Panc1 (cell line): ENCODE measurements around the gene COL6A5. TPM values are rescaled to one million over a fixed set of nuclear protein-coding genes. Genes with fewer than 3 reads are reported as not detected.

Source experiments
- ATAC-seq: fragments of 200-7000 bp; cut with Tn5 transposase; 2 replicates; pipeline ENCODE4 v1.9.1; 2020; ENCODE audit warnings: mild to moderate bottlenecking, moderate library complexity
- BruUV-seq: library from RNA; stranded (reverse); fragments of 400-500 nt; replicated peaks from 2 replicates; lab custom pipeline; 2021; lab: Mats Ljungman, UMichigan
- CTCF ChIA-PET: fragments of 300-600 bp; sonication (Branson Sonifier 250); formaldehyde crosslinking; loops from one replicate; lab custom pipeline; 2022; ENCODE audit warnings: antibody characterized with exemption; lab: Charles Lee
- POLR2A ChIA-PET: fragments of 300-600 bp; sonication (Branson Sonifier 250); formaldehyde crosslinking; loops from one replicate; lab custom pipeline; 2022; ENCODE audit warnings: antibody characterized with exemption; lab: Charles Lee
- DNase-seq: peaks from one replicate; pipeline ENCODE4 v3.0.0-alpha.2; 2010; ENCODE audit warnings: low read depth, low spot score
- H3K27ac ChIP-seq: 2 replicates; pipeline ENCODE4 v1.5.1; 2011; ENCODE audit warnings: mild to moderate bottlenecking, low read length, inconsistent platforms
- H3K27me3 ChIP-seq: fragments of 200-500 bp; sonication (Bioruptor generic); 2 replicates; pipeline ENCODE4 v1.6.0; 2014; ENCODE audit warnings: low read length, inconsistent platforms; ENCODE audit not compliant: control insufficient read depth, insufficient read depth
- H3K36me3 ChIP-seq: fragments of 200-500 bp; sonication (Bioruptor generic); 2 replicates; pipeline ENCODE4 v1.5.1; 2014; ENCODE audit warnings: inconsistent platforms, mild to moderate bottlenecking, low read length, moderate library complexity; ENCODE audit not compliant: control insufficient read depth, insufficient read depth
- H3K4me1 ChIP-seq: 2 replicates; pipeline ENCODE4 v1.5.1; 2011; ENCODE audit warnings: inconsistent platforms, mild to moderate bottlenecking, low read length, moderate library complexity; ENCODE audit not compliant: control insufficient read depth, insufficient read depth
- H3K4me3 ChIP-seq, 2 experiments: 2 replicates each; pipeline ENCODE4 v1.5.1; 2011 to 2012; ENCODE audit warnings: low read depth in 2 of 2, low read length in 2 of 2, mild to moderate bottlenecking in 2 of 2, inconsistent platforms in 1 of 2, moderate library complexity in 1 of 2
- H3K9me3 ChIP-seq: fragments of 200-500 bp; sonication (Bioruptor generic); 2 replicates; pipeline ENCODE4 v1.5.1; 2014; ENCODE audit warnings: low read depth, mild to moderate bottlenecking, inconsistent platforms, low read length, moderate library complexity; ENCODE audit not compliant: control insufficient read depth, insufficient read depth
- POLR2AphosphoS5 ChIP-seq: IDR thresholded peaks from 2 replicates; pipeline ENCODE4 v1.6.1; 2012; ENCODE audit warnings: mild to moderate bottlenecking, low read depth, low read length, moderate library complexity
- SIN3A ChIP-seq: IDR thresholded peaks from 2 replicates; pipeline ENCODE4 v1.6.1; 2012; ENCODE audit warnings: low read depth, mild to moderate bottlenecking, low read length, moderate library complexity, borderline replicate concordance; ENCODE audit not compliant: insufficient read depth
- TCF7L2 ChIP-seq: IDR thresholded peaks from 2 replicates; pipeline ENCODE4 v1.6.1; 2011; ENCODE audit warnings: mild to moderate bottlenecking, low read depth, low read length, inconsistent platforms
- in situ Hi-C: cut with HindIII; loops from 2 replicates; pipeline ENCODE4 v1.10.0; 2016; ENCODE audit warnings: low sequenced_read_pairs, low pct_unique_long_range_greater_than_20kb
- intact Hi-C: fragments of 100-400 bp; cut with micrococcal nuclease; formaldehyde crosslinking; loops from one replicate; pipeline ENCODE4 v1.10.0; 2022; ENCODE audit not compliant: unreplicated experiment
- total RNA-seq: library from RNA; stranded (reverse); gene quantifications from one replicate; pipeline ENCODE4 v1.2.1, GENCODE V29; 2021; ENCODE audit not compliant: unreplicated experiment
- TF ChIP-seq, protein P1 (sequence below): fragments of 450-650 bp; IDR thresholded peaks from 2 replicates; pipeline ENCODE4 v1.5.1; 2017; ENCODE audit warnings: mild to moderate bottlenecking
- TF ChIP-seq, protein P2 (sequence below), 2 experiments: IDR thresholded peaks; 2 replicates each; pipeline ENCODE4 v1.6.1; 2011 to 2012; ENCODE audit warnings: low read depth in 2 of 2, control low read depth in 1 of 2, low read length in 1 of 2, mild to moderate bottlenecking in 1 of 2, moderate library complexity in 1 of 2; ENCODE audit not compliant: insufficient read depth in 1 of 2

The COL6A5 gene
- total RNA-seq, 1 experiment from 2014 or later = not detected

DNA sequence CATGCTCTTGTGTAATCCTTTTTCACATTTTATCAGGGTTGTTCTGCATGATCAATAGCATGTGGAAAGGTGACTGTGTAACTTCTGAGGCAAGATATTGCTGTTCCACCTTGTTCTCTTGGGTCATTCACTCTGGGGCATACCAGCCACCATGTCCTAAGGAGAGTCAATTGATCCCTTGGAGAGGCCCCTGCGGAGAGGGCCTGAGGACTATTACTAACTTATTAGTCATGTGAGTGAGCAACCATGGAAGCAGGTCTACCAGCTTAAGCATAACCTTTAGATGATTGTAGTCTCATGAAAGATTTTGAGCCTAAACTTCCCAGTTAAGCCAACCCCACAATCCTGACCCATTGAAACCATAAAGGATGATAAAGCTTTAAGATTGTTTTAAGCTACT, 22.0 kb upstream of the COL6A5 start:
- POLR2A ChIA-PET = no interaction called here
- in situ Hi-C loops = no loop called here

GRCh38 chr3:130340766-130341165, 4.7 kb upstream of the COL6A5 start:
- no peaks in the 10 kb centered on the region for H3K9me3 ChIP-seq
- no peak for TF ChIP-seq TCF7L2
- TF ChIP-seq, protein P1, sequence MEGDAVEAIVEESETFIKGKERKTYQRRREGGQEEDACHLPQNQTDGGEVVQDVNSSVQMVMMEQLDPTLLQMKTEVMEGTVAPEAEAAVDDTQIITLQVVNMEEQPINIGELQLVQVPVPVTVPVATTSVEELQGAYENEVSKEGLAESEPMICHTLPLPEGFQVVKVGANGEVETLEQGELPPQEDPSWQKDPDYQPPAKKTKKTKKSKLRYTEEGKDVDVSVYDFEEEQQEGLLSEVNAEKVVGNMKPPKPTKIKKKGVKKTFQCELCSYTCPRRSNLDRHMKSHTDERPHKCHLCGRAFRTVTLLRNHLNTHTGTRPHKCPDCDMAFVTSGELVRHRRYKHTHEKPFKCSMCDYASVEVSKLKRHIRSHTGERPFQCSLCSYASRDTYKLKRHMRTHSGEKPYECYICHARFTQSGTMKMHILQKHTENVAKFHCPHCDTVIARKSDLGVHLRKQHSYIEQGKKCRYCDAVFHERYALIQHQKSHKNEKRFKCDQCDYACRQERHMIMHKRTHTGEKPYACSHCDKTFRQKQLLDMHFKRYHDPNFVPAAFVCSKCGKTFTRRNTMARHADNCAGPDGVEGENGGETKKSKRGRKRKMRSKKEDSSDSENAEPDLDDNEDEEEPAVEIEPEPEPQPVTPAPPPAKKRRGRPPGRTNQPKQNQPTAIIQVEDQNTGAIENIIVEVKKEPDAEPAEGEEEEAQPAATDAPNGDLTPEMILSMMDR = no peak
- TF ChIP-seq, protein P2, sequence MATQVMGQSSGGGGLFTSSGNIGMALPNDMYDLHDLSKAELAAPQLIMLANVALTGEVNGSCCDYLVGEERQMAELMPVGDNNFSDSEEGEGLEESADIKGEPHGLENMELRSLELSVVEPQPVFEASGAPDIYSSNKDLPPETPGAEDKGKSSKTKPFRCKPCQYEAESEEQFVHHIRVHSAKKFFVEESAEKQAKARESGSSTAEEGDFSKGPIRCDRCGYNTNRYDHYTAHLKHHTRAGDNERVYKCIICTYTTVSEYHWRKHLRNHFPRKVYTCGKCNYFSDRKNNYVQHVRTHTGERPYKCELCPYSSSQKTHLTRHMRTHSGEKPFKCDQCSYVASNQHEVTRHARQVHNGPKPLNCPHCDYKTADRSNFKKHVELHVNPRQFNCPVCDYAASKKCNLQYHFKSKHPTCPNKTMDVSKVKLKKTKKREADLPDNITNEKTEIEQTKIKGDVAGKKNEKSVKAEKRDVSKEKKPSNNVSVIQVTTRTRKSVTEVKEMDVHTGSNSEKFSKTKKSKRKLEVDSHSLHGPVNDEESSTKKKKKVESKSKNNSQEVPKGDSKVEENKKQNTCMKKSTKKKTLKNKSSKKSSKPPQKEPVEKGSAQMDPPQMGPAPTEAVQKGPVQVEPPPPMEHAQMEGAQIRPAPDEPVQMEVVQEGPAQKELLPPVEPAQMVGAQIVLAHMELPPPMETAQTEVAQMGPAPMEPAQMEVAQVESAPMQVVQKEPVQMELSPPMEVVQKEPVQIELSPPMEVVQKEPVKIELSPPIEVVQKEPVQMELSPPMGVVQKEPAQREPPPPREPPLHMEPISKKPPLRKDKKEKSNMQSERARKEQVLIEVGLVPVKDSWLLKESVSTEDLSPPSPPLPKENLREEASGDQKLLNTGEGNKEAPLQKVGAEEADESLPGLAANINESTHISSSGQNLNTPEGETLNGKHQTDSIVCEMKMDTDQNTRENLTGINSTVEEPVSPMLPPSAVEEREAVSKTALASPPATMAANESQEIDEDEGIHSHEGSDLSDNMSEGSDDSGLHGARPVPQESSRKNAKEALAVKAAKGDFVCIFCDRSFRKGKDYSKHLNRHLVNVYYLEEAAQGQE (IDR thresholded peaks at IDR 0.05; ENCODE audit: insufficient read depth in 1 of 2, low read depth in 2 of 2, low read length in 1 of 2) = no peak
- no peak for TF ChIP-seq POLR2AphosphoS5
- no peak for TF ChIP-seq SIN3A
- H3K4me3 ChIP-seq = no peak overlapping the region
- POLR2A ChIA-PET = no interaction called here
- peaks cover 15% of the 10 kb centered on the region for H3K27me3 ChIP-seq
- H3K4me1 ChIP-seq = no peaks in the 10 kb centered on the region
- DNase-seq (no peak), ATAC-seq (no peak)
- H3K27ac ChIP-seq = no peak overlapping the region
- H3K36me3 ChIP-seq = no peaks in the 10 kb centered on the region
- no TSS peak for BruUV-seq
- intact Hi-C loops (no loop called here), in situ Hi-C loops (no loop called here)
- CTCF ChIA-PET = no interaction called here

More for the DNA sequence above, 22.0 kb upstream of the COL6A5 start:
- ATAC-seq (no peak), DNase-seq (no peak)
- CTCF ChIA-PET = no interaction called here
- H3K36me3 ChIP-seq = no peaks in the 10 kb centered on the region
- TF ChIP-seq TCF7L2 = no peak
- TF ChIP-seq, protein P1 = no peak
- TF ChIP-seq SIN3A = no peak
- no peak for TF ChIP-seq POLR2AphosphoS5
- TF ChIP-seq, protein P2 (IDR thresholded peaks at IDR 0.05; ENCODE audit: insufficient read depth in 1 of 2, low read depth in 2 of 2, low read length in 1 of 2) = no peak
- H3K27me3 ChIP-seq = 0 out of 2 replicates have a peak, but pooled peaks cover 2% of the 10 kb centered on the region
- no peak overlapping the region for H3K4me3 ChIP-seq
- intact Hi-C loops = no loop called here
- no peaks in the 10 kb centered on the region for H3K4me1 ChIP-seq
- no peaks in the 10 kb centered on the region for H3K9me3 ChIP-seq
- BruUV-seq = no TSS peak
- H3K27ac ChIP-seq = no peak overlapping the region
